ENCODE data around the gene FAM131C.

DNA sequence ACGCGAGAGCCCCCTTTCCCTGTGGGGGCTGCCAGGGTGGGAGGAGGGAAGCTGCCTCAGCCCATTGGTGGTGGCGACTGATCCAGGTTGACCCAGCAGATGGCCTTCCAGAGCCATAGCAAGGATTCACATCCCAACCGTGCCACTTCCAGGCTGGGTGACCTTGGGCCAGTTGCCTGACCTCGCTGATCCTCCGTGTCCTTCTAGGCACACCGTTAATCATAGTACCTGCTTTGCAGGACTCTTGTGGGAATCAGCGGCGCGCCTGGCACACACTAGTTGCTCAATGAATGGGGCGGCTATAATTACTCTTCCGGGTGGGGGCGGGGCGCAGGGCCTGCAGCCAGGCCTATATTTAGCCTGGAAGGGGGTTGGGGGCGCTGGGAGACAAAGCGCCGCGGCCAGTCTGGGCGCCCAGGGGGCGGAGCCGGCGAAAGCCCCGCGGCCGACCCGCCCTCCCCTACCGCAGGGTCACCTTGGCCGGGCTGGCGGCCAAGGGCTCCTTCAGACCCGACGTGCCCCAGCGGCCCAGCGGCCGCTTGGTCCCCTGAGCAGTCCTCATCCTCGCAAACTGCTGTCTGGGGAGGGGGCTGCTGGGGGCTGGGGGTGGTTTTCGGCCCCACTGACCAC is 60.7 kb downstream of the FAM131C start:
- TF ChIP-seq, protein P1, sequence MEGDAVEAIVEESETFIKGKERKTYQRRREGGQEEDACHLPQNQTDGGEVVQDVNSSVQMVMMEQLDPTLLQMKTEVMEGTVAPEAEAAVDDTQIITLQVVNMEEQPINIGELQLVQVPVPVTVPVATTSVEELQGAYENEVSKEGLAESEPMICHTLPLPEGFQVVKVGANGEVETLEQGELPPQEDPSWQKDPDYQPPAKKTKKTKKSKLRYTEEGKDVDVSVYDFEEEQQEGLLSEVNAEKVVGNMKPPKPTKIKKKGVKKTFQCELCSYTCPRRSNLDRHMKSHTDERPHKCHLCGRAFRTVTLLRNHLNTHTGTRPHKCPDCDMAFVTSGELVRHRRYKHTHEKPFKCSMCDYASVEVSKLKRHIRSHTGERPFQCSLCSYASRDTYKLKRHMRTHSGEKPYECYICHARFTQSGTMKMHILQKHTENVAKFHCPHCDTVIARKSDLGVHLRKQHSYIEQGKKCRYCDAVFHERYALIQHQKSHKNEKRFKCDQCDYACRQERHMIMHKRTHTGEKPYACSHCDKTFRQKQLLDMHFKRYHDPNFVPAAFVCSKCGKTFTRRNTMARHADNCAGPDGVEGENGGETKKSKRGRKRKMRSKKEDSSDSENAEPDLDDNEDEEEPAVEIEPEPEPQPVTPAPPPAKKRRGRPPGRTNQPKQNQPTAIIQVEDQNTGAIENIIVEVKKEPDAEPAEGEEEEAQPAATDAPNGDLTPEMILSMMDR (conservative IDR thresholded peaks at IDR 0.05 in 1 of 2, IDR thresholded peaks at IDR 0.05 in 1 of 2; ENCODE audit: low read depth in 1 of 2, low read length in 2 of 2) = no peak
- TF ChIP-seq EZH2 (IDR thresholded peaks at IDR 0.05; ENCODE audit: low read length, missing control alignments) = no peak

All from fibroblast of lung (primary cell).